HepG2 (cell line): ENCODE measurements around the gene PTPRU. TPM values are rescaled to one million over a fixed set of nuclear protein-coding genes. Genes with fewer than 3 reads are reported as not detected.

Experiments
- ATAC-seq: fragments of 200-7000 bp; cut with Tn5 transposase; 3 replicates; pipeline ENCODE4 v1.9.1; 2020; ENCODE audit warnings: mild to moderate bottlenecking, moderate library complexity
- BruUV-seq: library from RNA; stranded (reverse); fragments of 400-500 nt; replicated peaks from 2 replicates; lab custom pipeline; 2021; lab: Mats Ljungman, UMichigan
- CTCF ChIA-PET: fragments of 300-600 bp; formaldehyde crosslinking; extraction: SDS; loops from one replicate; lab custom pipeline; 2021; ENCODE audit warnings: low total read pairs, inconsistent platforms, low intra/inter-chr PET ratio; lab: Yijun Ruan, JAX
- POLR2A ChIA-PET: fragments of 350-600 bp; sonication (Branson Sonifier 250); formaldehyde crosslinking; loops from one replicate; lab custom pipeline; 2020; ENCODE audit warnings: antibody characterized with exemption, inconsistent platforms; lab: Yijun Ruan, JAX
- DNase-seq: peaks from one replicate; pipeline ENCODE4 v3.0.0-alpha.2; 2015; ENCODE audit warnings: low spot score
- FAIRE-seq: peaks from 3 replicates; lab custom pipeline; 2011; peaks lifted over from hg19 to GRCh38; lab: Jason Lieb, UNC
- H2AFZ ChIP-seq: one replicate; pipeline ENCODE4 v1.6.1; 2011; ENCODE audit warnings: low read length, inconsistent platforms
- H3K27ac ChIP-seq: fragments of 300-600 bp; 3 replicates; pipeline ENCODE4 v1.8.0; 2011; ENCODE audit warnings: mixed run types, mild to moderate bottlenecking, mixed read lengths, low read length, inconsistent platforms; ENCODE audit not compliant: insufficient read depth; ENCODE audit errors: extremely low read length
- H3K27me3 ChIP-seq, 2 experiments: fragments of 200-600 bp in 1 of 2; 2 replicates in 1 of 2; 3 replicates in 1 of 2; pipeline versions ENCODE4 v1.6.0 to v1.8.0; 2011; ENCODE audit warnings: low read length in 2 of 2, mild to moderate bottlenecking in 2 of 2, moderate library complexity in 2 of 2, inconsistent platforms in 1 of 2; ENCODE audit not compliant: insufficient read depth in 2 of 2, control insufficient read depth in 1 of 2
- H3K36me3 ChIP-seq, 2 experiments: fragments of 200-600 bp in 1 of 2; replicated peaks in 1 of 2; 2 replicates in 1 of 2; 3 replicates in 1 of 2; pipeline versions ENCODE4 v1.5.1 to v1.8.0; 2011; ENCODE audit warnings: low read length in 2 of 2, inconsistent platforms in 1 of 2; ENCODE audit not compliant: insufficient read depth in 2 of 2, control insufficient read depth in 1 of 2
- H3K4me1 ChIP-seq: 2 replicates; pipeline ENCODE4 v1.5.1; 2012; ENCODE audit warnings: low read length, inconsistent platforms; ENCODE audit not compliant: insufficient read depth
- H3K4me2 ChIP-seq: 2 replicates; pipeline ENCODE4 v1.6.0; 2011; ENCODE audit warnings: low read depth, low read length, inconsistent platforms
- H3K4me3 ChIP-seq, 3 experiments: fragments of 200-600 bp in 1 of 3; sonication (generic), shearing (Covaris generic) in 1 of 3; replicated peaks in 1 of 3; 2 replicates each; pipeline ENCODE4 v1.5.1; 2011 to 2016; ENCODE audit warnings: low read length in 3 of 3, inconsistent platforms in 2 of 3, low read depth in 2 of 3, mild to moderate bottlenecking in 2 of 3, control low read depth in 1 of 3, mixed read lengths in 1 of 3; ENCODE audit not compliant: insufficient read depth in 1 of 3
- H3K79me2 ChIP-seq: one replicate; pipeline ENCODE4 v1.6.1; 2011; ENCODE audit warnings: low read length, inconsistent platforms; ENCODE audit not compliant: insufficient read depth
- H3K9ac ChIP-seq: 2 replicates; pipeline ENCODE4 v1.6.0; 2011; ENCODE audit warnings: mild to moderate bottlenecking, low read depth, low read length, inconsistent platforms; ENCODE audit not compliant: insufficient read depth
- H3K9me3 ChIP-seq: 2 replicates; pipeline ENCODE4 v1.5.1; 2012; ENCODE audit warnings: mild to moderate bottlenecking, low read length
- H4K20me1 ChIP-seq: 2 replicates; pipeline ENCODE4 v1.6.0; 2011; ENCODE audit warnings: inconsistent platforms, mild to moderate bottlenecking, low read length, moderate library complexity; ENCODE audit not compliant: insufficient read depth
- AGO2 ChIP-seq: fragments of 200-400 bp; formaldehyde crosslinking; optimal IDR thresholded peaks from 2 replicates; pipeline ENCODE3; 2017; ENCODE audit warnings: mild to moderate bottlenecking, low read depth, low read length, moderate library complexity
- E2F5 ChIP-seq: sonication (generic); formaldehyde crosslinking; conservative IDR thresholded peaks from 2 replicates; pipeline ENCODE4 v1.4.0; 2020; ENCODE audit warnings: missing genetic modification reagents
- GFI1 ChIP-seq: sonication (generic); formaldehyde crosslinking; IDR thresholded peaks from 2 replicates; pipeline ENCODE4 v1.5.0; 2020; ENCODE audit warnings: missing genetic modification reagents, mild to moderate bottlenecking, borderline replicate concordance
- GTF3A ChIP-seq: sonication (generic); formaldehyde crosslinking; conservative IDR thresholded peaks from 2 replicates; pipeline ENCODE4 v1.4.0; 2020; ENCODE audit warnings: mild to moderate bottlenecking, missing genetic modification reagents
- KLF15 ChIP-seq: sonication (generic); formaldehyde crosslinking; IDR thresholded peaks from 2 replicates; pipeline ENCODE4 v1.8.1; 2023; ENCODE audit warnings: borderline replicate concordance, mild to moderate bottlenecking, inconsistent platforms, missing genetic modification reagents, mixed read lengths
- LCORL ChIP-seq, 2 experiments: fragments of 450-650 bp in 1 of 2; sonication (generic) in 1 of 2; formaldehyde crosslinking in 1 of 2; IDR thresholded peaks; 2 replicates each; pipeline versions ENCODE4 v1.5.0 to v1.6.1; 2017 to 2020; ENCODE audit warnings: antibody characterized with exemption in 1 of 2, missing genetic modification reagents in 1 of 2
- PHF8 ChIP-seq: sonication (generic); formaldehyde crosslinking; IDR thresholded peaks from 2 replicates; pipeline ENCODE4 v1.5.0; 2020; ENCODE audit warnings: missing genetic modification reagents
- POLR2G ChIP-seq: fragments of 200-400 bp; formaldehyde crosslinking; IDR thresholded peaks from 2 replicates; pipeline ENCODE4 v1.6.1; 2018; ENCODE audit warnings: mild to moderate bottlenecking, low read depth, low read length, moderate library complexity
- SP4 ChIP-seq: sonication (generic); formaldehyde crosslinking; IDR thresholded peaks from 2 replicates; pipeline ENCODE4 v1.8.1; 2023; ENCODE audit warnings: mild to moderate bottlenecking, missing genetic modification reagents
- ZBTB49 ChIP-seq: sonication (generic); formaldehyde crosslinking; IDR thresholded peaks from 2 replicates; pipeline ENCODE4 v1.4.0; 2020; ENCODE audit warnings: missing genetic modification reagents, borderline replicate concordance
- ZNF577 ChIP-seq: sonication (generic); formaldehyde crosslinking; IDR thresholded peaks from 2 replicates; pipeline ENCODE4 v1.4.0; 2020; ENCODE audit warnings: mild to moderate bottlenecking, low read depth, missing genetic modification reagents, borderline replicate concordance
- ZNF709 ChIP-seq: sonication (generic); formaldehyde crosslinking; IDR thresholded peaks from 2 replicates; pipeline ENCODE4 v1.5.0; 2020; ENCODE audit warnings: mild to moderate bottlenecking, missing genetic modification reagents
- ZNF841 ChIP-seq: sonication (generic); formaldehyde crosslinking; IDR thresholded peaks from 2 replicates; pipeline ENCODE4 v1.8.1; 2023; ENCODE audit warnings: missing genetic modification reagents, borderline replicate concordance
- ZSCAN29 ChIP-seq: sonication (generic); formaldehyde crosslinking; conservative IDR thresholded peaks from 2 replicates; pipeline ENCODE4 v1.4.0; 2020; ENCODE audit warnings: mild to moderate bottlenecking, missing genetic modification reagents
- WGBS: methylation state at CpG from one replicate; pipeline ENCODE4 v1.1.6; 2017; ENCODE audit warnings: low lambda C conversion rate; 5-methylcytosine and 5-hydroxymethylcytosine counted together
- in situ Hi-C: cut with HindIII; loops from 2 replicates; pipeline ENCODE4 v1.10.0; 2017; ENCODE audit warnings: low pct_unique_long_range_greater_than_20kb; ENCODE audit not compliant: extremely low pct_ligation_motif_present
- intact Hi-C: fragments of 100-400 bp; cut with micrococcal nuclease; formaldehyde crosslinking; loops from one replicate; pipeline ENCODE4 v1.10.0; 2022; ENCODE audit not compliant: unreplicated experiment
- polyA plus RNA-seq, 8 experiments: library from polyadenylated mRNA; depleted of rRNA in 3 of 8; stranded (reverse) in 7 of 8; unstranded in 1 of 8; fragments of >200 nt; fragmentation: Illumina TruSeq in 4 of 8; extraction: Trizol in 4 of 8; gene quantifications; 2 replicates each; pipeline versions ENCODE4 v1.2.1 to v1.2.3, GENCODE V29; 2011 to 2016; ENCODE audit warnings: low read depth in 4 of 8, missing spikeins in 1 of 8, mixed read lengths in 1 of 8; ENCODE audit not compliant: insufficient read depth in 1 of 8
- total RNA-seq, 5 experiments: library from RNA; depleted of rRNA; stranded (reverse); fragments of >200 nt; fragmentation: Illumina TruSeq; extraction: Trizol; gene quantifications; 2 replicates each; pipeline ENCODE4 v1.2.3, GENCODE V29; 2016; ENCODE audit warnings: low read depth in 1 of 5

The PTPRU gene
- total and polyA plus RNA-seq, 2 of the 13 experiments (the other 11 are each of a cell fraction or from before 2014, with no cell fraction given), result 21.6 to 22.3 TPM

- FAIRE-seq, result no peak
- no peak for TF ChIP-seq PHF8 (CRISPR knock-in tag)
- no peak for TF ChIP-seq ZNF577 (CRISPR knock-in tag)
- TF ChIP-seq GTF3A (CRISPR knock-in tag), result no peak
- TF ChIP-seq ZNF709 (CRISPR knock-in tag), result no peak
- TF ChIP-seq POLR2G, result no peak
- no peak for TF ChIP-seq AGO2
- TF ChIP-seq GFI1 (CRISPR knock-in tag), result no peak
- no peak for TF ChIP-seq ZNF841 (CRISPR knock-in tag)
- no peak for TF ChIP-seq KLF15 (CRISPR knock-in tag)
- no peak for TF ChIP-seq ZSCAN29 (CRISPR knock-in tag)
- no peak for TF ChIP-seq ZBTB49
- no peak for TF ChIP-seq E2F5 (CRISPR knock-in tag)
- no peak for TF ChIP-seq SP4 (CRISPR knock-in tag)
- no peak for TF ChIP-seq LCORL (IDR thresholded peaks at IDR 0.05)
- no peak for TF ChIP-seq LCORL (CRISPR knock-in tag; IDR thresholded peaks at IDR 0.05)
- intact Hi-C loops, result no loop called here
- ATAC-seq, result no peak
- H3K9ac ChIP-seq, result no peak overlapping the region
- CTCF ChIA-PET, result no interaction called here
- H3K9me3 ChIP-seq, result no peaks in the 10 kb centered on the region
- no peaks in the 10 kb centered on the region for H4K20me1 ChIP-seq
- no peaks in the 10 kb centered on the region for H3K4me1 ChIP-seq
- in situ Hi-C loops, result no loop called here
- H3K79me2 ChIP-seq, result no peaks in the 10 kb centered on the region
- no peak overlapping the region for H3K4me2 ChIP-seq
- no peaks in the 10 kb centered on the region for H3K27me3 ChIP-seq
- H3K4me3 ChIP-seq, result no peak overlapping the region
- POLR2A ChIA-PET, result no interaction called here
- no peak for DNase-seq
- H3K36me3 ChIP-seq, result peaks cover 3 to 7% of the 10 kb centered on the region in 2 experiments; a peak in 4 of 5 replicates
- H2AFZ ChIP-seq, result no peak overlapping the region
- H3K27ac ChIP-seq, result no peak overlapping the region
- no TSS peak for BruUV-seq
- 97% methylated on average over 6 of the region's 11 CpGs for WGBS
Observed at GRCh38 chr1:29289493-29289892, 53.2 kb downstream of the PTPRU start.
